NCI-H226 (cell line): ENCODE results near the gene LRP5.
"Not testable (repeated sequence)": the region's sequence is repeated elsewhere in the genome, so short reads cannot be mapped to it uniquely, and the experiment has no call there.

Source experiments
- DNase-seq: peaks from one replicate; pipeline ENCODE4 v3.0.0-alpha.2; 2015

Gene LRP5

DNA sequence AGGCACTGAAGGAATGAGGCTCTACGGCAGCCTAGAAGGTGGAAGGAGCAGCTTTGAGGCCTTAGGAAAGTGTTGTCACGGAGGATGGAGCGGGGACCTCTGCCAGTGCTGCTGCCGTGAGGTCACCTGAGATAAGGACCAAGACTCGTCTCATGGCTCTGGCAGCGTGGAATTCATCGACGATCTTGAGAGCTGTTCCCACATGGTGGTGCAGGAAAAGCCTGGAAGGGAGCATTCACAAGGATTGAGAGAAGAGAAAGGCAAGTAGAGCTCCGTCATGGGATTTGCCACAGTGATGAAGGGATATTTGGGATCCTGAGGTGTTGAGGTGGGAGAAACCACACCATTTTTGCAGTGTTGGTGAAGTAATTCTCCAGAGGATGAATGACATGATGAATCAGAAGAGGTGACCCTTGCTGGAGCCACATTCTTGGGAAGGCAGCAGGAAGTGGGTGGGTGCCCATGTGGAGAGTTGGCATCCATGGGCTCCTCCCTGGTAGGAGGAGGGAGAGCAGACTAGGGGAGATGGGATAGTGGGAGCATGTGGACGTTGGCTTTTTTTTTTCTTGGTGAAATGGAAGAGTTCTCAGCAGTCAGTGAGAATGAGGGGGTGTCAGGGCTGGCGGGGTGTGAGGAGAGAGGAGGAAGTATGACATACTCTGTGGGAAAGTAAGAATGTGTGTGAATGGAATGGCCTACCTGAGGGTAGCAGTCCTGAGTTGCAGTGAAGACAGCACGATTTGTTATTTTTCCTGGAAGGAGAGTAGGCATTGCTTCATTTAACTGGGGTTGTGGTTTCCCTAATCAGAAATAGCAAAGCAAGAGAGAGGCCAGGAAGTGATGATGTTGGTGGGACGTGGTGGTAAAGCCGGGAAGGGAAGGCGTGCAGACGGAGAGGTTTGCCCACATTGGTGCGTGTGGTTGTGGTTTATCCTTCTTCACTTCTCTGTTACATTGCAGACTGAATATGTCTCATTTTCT, 159.3 kb downstream of the LRP5 start:
- DNase-seq, result peak; percentile 96

DNA sequence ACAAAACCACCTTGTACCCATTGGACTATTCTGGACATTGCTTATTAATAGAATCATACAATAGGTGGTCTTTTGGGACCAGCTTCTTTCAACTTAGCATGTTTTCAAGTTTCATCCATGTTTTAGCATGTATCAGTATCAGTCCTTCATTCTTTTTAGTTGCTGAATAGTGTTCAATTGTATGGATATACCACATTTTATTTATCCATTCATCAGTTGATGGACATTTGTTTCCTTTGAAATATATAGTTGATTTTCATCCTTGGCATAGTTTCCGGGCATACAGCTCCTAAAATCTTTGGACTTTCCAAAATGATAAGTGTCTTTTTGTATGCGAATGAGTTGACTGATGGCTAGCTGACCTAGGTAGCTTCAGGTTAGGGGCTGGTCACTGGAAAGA, 160.4 kb downstream of the LRP5 start:
- no peak for DNase-seq

DNA sequence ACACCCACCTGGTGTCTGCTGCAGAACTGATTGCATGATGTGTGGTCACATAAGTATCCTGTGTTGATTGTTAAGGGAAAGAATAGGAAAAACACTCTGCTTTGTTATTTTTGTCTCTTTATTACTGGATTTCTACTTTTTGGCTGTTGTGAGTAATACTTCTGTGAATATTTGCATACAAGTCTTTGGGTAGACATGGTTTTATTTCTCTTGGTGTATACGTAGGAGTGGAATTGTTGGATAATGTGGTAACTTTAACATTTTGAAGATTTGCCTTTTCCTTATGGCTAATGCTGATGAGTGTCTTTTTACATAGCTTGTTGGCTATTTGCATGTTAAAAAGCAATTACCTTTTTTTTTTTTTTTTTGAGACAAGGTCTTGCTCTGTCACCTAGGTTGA, 161.3 kb downstream of the LRP5 start:
- DNase-seq, result no peak

DNA sequence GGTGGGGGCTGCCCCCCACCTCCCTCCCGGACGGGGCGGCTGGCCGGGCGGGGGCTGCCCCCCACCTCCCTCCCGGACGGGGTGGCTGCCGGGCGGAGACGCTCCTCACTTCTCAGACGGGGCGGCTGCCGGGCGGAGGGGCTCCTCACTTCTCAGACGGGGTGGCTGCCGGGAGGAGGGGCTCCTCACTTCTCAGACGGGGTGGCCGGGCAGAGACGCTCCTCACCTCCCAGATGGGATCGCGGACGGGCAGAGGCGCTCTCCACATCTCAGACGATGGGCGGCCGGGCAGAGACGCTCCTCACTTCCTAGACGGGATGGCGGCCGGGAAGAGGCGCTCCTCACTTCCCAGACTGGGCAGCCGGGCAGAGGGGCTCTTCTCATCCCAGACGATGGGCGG, 163.2 kb downstream of the LRP5 start:
- not testable (repeated sequence) for DNase-seq

DNA sequence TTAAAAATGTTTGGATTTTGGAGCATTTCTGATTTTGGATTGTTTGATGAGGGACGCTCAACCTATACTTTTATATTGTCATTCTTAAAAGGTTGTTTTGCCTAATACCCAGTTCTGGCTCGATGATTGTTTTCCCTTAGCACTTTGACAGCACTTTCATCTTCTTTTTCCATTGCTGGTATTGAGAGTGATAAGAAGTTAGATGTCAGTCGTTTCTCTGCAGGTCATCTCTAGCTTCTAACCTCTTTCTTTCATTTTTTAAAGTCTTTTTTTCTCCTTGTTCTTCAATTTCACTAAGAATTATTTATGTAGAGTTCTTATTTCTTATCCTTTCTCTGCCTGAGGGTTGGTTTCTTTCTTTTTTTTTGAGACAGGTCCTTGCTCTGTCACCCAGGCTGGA, 167.0 kb downstream of the LRP5 start:
- no peak for DNase-seq

DNA sequence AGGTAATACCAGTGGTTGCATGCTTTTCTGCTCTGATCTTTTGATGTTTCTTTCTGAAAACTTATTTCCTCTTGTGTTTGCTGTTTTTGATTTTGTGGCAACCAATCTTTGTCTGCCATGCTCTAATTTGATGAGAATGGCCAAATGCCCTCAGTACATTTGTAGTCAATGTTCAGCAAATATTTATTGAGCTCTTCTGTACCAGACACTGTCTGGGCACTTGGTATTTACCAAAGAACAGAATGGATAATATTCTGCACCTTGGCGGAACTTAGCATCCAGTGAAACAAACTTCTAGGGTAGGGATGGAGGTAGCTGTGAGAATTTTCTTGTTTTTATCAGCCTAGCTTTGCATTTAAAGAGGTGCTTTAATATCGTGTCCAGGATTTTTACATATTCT, 167.8 kb downstream of the LRP5 start:
- no peak for DNase-seq

DNA sequence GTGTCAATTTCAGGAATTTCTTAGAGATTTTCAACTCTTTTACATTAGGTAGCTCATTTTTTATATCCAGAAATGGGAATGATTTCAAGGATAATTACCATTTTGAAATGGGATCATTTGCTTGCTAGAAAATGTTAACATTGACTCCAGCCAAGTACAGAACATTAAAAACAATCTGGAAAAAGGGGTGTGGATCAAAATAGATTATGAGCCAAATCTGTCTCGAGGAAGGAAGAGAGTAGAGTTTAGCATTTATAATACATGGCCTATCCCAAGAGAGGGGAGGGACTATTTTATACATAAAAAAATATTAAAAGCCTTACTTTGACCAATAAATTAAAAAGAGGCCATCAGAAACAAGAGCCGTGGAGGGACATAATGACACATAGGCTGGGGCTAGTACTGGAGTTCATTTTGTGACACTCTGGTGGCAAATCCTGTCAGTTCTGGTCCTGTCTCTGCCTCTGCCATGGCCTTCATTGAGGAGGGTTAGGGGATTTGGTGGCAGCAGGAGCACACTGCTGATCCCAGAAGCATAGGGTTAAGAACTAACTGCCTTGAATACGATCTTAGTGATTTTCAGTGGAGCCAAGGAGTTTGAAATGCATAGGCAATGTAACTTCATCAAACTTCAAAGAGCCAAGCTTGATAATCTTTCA, 168.6 kb downstream of the LRP5 start:
- DNase-seq, result no peak

DNA sequence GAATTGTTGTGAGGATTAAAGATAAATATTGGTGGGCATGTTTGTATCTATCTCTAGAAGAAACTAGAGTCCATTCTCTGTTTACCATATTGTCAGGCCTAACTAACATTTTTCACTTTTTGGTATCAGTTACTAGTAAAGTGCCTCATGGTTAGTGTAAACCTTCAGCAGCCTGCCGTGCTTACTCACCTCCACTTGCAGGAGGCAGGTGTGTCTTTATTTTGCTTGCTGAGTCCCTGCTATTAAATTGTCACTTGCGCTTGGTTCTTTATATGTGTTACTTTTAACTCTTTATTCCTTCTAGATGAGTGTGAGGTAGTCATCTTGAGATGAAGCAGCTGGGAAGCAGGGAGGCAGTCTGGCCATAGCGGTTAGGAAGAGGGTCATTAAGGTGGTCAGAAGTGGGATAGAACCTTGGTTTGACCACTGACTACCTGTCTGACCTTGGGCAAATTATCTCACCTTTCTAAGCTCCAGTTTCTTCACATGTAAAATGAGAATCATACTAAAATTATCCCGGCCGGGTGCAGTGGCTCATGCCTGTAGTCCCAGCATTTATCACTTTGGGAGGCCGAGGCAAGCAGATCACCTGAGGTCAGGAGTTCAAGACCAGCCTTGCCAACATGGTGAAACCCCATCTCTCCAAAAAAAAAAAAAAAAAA, 169.3 kb downstream of the LRP5 start:
- no peak for DNase-seq

DNA sequence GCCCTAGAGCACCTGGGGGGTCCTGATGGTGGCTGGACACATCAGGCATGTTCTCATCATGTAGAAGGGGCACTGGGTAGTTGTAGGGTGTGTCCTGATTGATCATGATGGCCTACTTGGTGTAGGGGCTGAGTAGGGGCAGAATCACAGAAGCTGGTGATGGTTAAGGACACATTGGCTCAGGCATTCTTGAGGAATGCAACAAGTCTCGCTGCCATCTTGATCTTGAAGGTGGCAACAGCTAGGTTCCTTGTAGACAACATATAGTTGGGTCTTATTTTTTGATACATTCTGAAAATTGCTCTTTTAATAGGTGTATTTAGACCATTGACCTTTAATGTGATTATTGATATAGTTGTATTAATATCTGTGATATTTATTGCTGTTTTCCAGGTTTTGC, 176.2 kb downstream of the LRP5 start:
- DNase-seq, result no peak

DNA sequence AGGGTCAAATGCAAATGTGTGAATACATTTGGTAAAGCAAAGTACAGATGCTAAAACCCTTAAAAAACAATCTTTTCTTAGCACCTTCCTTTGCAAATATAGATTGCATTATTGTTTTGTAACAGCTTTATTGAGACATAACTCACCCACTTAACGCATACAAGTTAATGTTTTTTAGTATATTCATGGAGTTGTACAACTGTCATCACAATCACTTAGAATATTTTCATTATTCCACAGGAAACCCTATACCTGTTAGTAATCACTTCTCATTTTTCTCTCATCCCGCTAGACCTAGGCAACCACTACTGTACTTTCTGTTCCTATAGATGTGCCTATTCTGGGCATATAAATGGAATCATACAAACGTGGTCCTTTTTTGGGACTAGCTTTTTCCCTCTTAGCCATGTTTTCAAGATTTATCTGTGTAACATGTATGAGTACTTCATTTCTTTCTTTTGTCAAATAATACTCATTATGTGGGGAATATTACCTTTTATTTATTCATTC, 182.9 kb downstream of the LRP5 start:
- DNase-seq, result no peak

DNA sequence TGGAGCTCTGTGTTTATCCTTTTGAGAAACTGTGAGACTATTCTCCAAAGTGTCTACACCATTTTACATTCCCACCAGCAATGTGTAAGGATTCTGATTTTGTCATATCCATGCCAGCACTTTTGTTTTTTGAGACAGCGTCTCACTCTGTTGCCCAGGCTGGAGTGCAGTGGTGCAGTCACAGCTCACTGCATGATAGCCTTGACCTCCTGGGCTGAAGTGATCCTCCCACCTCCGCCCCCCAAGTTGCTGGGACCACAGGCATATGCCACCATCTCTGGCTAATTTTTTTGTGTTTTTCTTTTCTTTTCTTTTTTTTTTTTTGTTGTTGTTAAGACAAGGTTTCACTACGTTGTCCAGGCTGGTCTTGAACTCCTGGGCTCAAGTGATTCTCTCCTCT, 183.5 kb downstream of the LRP5 start:
- DNase-seq, result no peak

DNA sequence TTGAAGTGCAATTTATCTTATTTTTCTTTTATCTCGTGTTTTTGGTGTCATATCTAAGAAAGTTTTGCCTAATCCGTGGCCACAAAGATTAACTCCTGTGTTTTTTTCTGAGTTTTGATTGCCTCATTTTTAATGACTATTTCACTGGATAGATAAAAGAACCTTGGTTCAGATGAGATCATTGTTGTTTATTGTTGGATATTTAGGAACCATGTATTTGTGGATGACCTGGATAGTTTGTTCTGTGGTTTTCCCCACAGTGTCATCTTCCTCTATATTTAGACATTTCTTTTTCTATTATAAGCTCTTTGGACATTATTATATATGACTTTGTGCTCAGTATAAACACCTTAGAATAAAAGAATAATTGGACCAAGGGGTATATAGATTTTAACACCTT, 185.4 kb downstream of the LRP5 start:
- peak; percentile 15 for DNase-seq

DNA sequence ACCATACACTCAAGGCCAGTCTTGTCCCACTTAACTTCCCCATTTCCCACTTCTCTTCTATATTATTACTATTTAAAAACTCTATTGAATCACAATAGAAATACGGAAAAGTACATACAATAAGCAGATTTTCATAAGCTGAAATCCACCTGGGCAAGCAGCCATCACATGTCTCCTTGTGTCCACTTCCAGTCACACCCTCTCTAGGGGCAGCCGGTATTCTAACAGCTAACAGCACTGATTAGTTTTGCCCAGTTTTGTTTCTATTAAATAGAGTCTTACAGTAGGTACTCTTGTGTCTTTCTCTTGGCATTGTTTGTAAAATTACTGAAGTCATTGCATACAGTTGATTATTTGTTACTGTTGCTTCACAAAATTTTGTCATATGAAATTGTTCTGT, 185.9 kb downstream of the LRP5 start:
- DNase-seq, result no peak
